ENCODE data around the gene RASGRF1.

- TF ChIP-seq CTCF (IDR thresholded peaks at IDR 0.05; ENCODE audit: low read length) (no peak), EZH2 (optimal IDR thresholded peaks at IDR 0.05; ENCODE audit: low read depth, low read length) (no peak)
Observed at GRCh38 chr15:79045041-79045440, 45.5 kb downstream of the RASGRF1 start.

All from MM.1S (cell line).